ENCODE measurements around the gene KIAA1671.

Gene KIAA1671

GRCh38 chr22:24925586-24926427 lies 26.7 kb upstream of the KIAA1671 start:
- TF ChIP-seq EZH2phosphoT487 (conservative IDR thresholded peaks at IDR 0.05; ENCODE audit: low read length) (no peak), CTCF (IDR thresholded peaks at IDR 0.05; ENCODE audit: insufficient read depth, low read length, poor library complexity, severe bottlenecking) (no peak)
- Histone ChIP-seq H3K4me3 (ENCODE audit: insufficient read depth, low read length, poor library complexity, severe bottlenecking) (no peak overlapping the region), H3K9me2 (replicated peaks; ENCODE audit: insufficient read depth, low read length) (no peaks in the 10 kb centered on the region), H3K9me3 (ENCODE audit: insufficient read depth, low read length) (no peaks in the 10 kb centered on the region), H3K9ac (ENCODE audit: low read length) (no peak overlapping the region), H3K36me3 (ENCODE audit: low read length) (no peaks in the 10 kb centered on the region), H3K4me2 (ENCODE audit: low read depth, low read length, poor library complexity, severe bottlenecking) (no peak overlapping the region), H3K27me3 (ENCODE audit: low read length) (no peaks in the 10 kb centered on the region), H3K79me2 (ENCODE audit: insufficient read depth, low read length) (no peaks in the 10 kb centered on the region), H2AFZ (ENCODE audit: low read depth, low read length, severe bottlenecking) (no peak overlapping the region), H3K27ac (ENCODE audit: low read depth, low read length) (no peak overlapping the region), H4K20me1 (ENCODE audit: low read depth, low read length) (no peaks in the 10 kb centered on the region), H3F3A (ENCODE audit: insufficient read depth) (no peaks in the 10 kb centered on the region)

GRCh38 chr22:24926428-24926725 lies 26.1 kb upstream of the KIAA1671 start:
- Histone ChIP-seq H3K9me3 (ENCODE audit: insufficient read depth, low read length) (no peaks in the 10 kb centered on the region), H3K27ac (ENCODE audit: low read depth, low read length) (no peak overlapping the region), H3K4me2 (ENCODE audit: low read depth, low read length, poor library complexity, severe bottlenecking) (no peak overlapping the region), H4K20me1 (ENCODE audit: low read depth, low read length) (no peaks in the 10 kb centered on the region), H3K9ac (ENCODE audit: low read length) (no peak overlapping the region), H2AFZ (ENCODE audit: low read depth, low read length, severe bottlenecking) (no peak overlapping the region), H3K27me3 (ENCODE audit: low read length) (no peaks in the 10 kb centered on the region), H3F3A (ENCODE audit: insufficient read depth) (no peaks in the 10 kb centered on the region), H3K4me3 (ENCODE audit: insufficient read depth, low read length, poor library complexity, severe bottlenecking) (no peak overlapping the region), H3K36me3 (ENCODE audit: low read length) (no peaks in the 10 kb centered on the region), H3K79me2 (ENCODE audit: insufficient read depth, low read length) (no peaks in the 10 kb centered on the region), H3K9me2 (replicated peaks; ENCODE audit: insufficient read depth, low read length) (no peaks in the 10 kb centered on the region)
- TF ChIP-seq EZH2phosphoT487 (conservative IDR thresholded peaks at IDR 0.05; ENCODE audit: low read length) (no peak), CTCF (IDR thresholded peaks at IDR 0.05; ENCODE audit: insufficient read depth, low read length, poor library complexity, severe bottlenecking) (no peak)

GRCh38 chr22:24926849-24927579 lies 25.5 kb upstream of the KIAA1671 start:
- H3K27me3 ChIP-seq (ENCODE audit: low read length): no peaks in the 10 kb centered on the region
- no peak overlapping the region for H3K4me2 ChIP-seq (ENCODE audit: low read depth, low read length, poor library complexity, severe bottlenecking)
- TF ChIP-seq EZH2phosphoT487 (conservative IDR thresholded peaks at IDR 0.05; ENCODE audit: low read length) (no peak), CTCF (IDR thresholded peaks at IDR 0.05; ENCODE audit: insufficient read depth, low read length, poor library complexity, severe bottlenecking) (no peak)
- H3F3A ChIP-seq (ENCODE audit: insufficient read depth): no peaks in the 10 kb centered on the region
- H3K36me3 ChIP-seq (ENCODE audit: low read length): no peaks in the 10 kb centered on the region
- no peak overlapping the region for H2AFZ ChIP-seq (ENCODE audit: low read depth, low read length, severe bottlenecking)
- H3K9me2 ChIP-seq (replicated peaks; ENCODE audit: insufficient read depth, low read length): no peaks in the 10 kb centered on the region
- no peak overlapping the region for H3K27ac ChIP-seq (ENCODE audit: low read depth, low read length)
- H3K9me3 ChIP-seq (ENCODE audit: insufficient read depth, low read length): no peaks in the 10 kb centered on the region
- H3K79me2 ChIP-seq (ENCODE audit: insufficient read depth, low read length): no peaks in the 10 kb centered on the region
- H4K20me1 ChIP-seq (ENCODE audit: low read depth, low read length): no peaks in the 10 kb centered on the region
- no peak overlapping the region for H3K4me3 ChIP-seq (ENCODE audit: insufficient read depth, low read length, poor library complexity, severe bottlenecking)
- no peak overlapping the region for H3K9ac ChIP-seq (ENCODE audit: low read length)

All from SU-DHL-6 (cell line).